GM21528 (cell line): ENCODE results near the gene EPB41L5.
A peak's percentile ranks its signal among the peaks of the same experiment; 100 is the strongest.
"Not testable (repeated sequence)": the region's sequence is repeated elsewhere in the genome, so short reads cannot be mapped to it uniquely, and the experiment has no call there.

Source experiments
- ATAC-seq: cut with Tn5 transposase; IDR thresholded peaks from one replicate; pipeline ENCODE4 v1.9.1; 2021; ENCODE audit warnings: mild to moderate bottlenecking, moderate library complexity; ENCODE audit not compliant: unreplicated experiment, low FRiP score

EPB41L5 gene

GRCh38 chr2:120140866-120141265 lies 128.0 kb downstream of the EPB41L5 start:
- no peak for ATAC-seq

- ATAC-seq, result no peak
Observed at GRCh38 chr2:120141300-120142069, 128.6 kb downstream of the EPB41L5 start.

- no peak for ATAC-seq
Observed at GRCh38 chr2:120142528-120143219, 129.8 kb downstream of the EPB41L5 start.

- no peak for ATAC-seq
Observed at GRCh38 chr2:120148229-120148628, 135.4 kb downstream of the EPB41L5 start.

GRCh38 chr2:120148669-120149068 lies 135.8 kb downstream of the EPB41L5 start:
- ATAC-seq, result no peak

GRCh38 chr2:120149406-120149805 lies 136.5 kb downstream of the EPB41L5 start:
- ATAC-seq, result no peak

- ATAC-seq, result no peak
Observed at GRCh38 chr2:120150040-120150482, 137.2 kb downstream of the EPB41L5 start.

GRCh38 chr2:120155308-120155707 lies 142.4 kb downstream of the EPB41L5 start:
- no peak for ATAC-seq

- ATAC-seq, result not testable (repeated sequence)
Observed at GRCh38 chr2:120158658-120159057, 145.8 kb downstream of the EPB41L5 start.

GRCh38 chr2:120161190-120161589 lies 148.3 kb downstream of the EPB41L5 start:
- ATAC-seq, result no peak

- no peak for ATAC-seq
Observed at GRCh38 chr2:120162716-120163115, 149.8 kb downstream of the EPB41L5 start.

- no peak for ATAC-seq
Observed at GRCh38 chr2:120167272-120167671, 154.4 kb downstream of the EPB41L5 start.

GRCh38 chr2:120169020-120169419 lies 156.1 kb downstream of the EPB41L5 start:
- no peak for ATAC-seq

- no peak for ATAC-seq
Observed at GRCh38 chr2:120174963-120175581, 162.2 kb downstream of the EPB41L5 start.

- no peak for ATAC-seq
Observed at GRCh38 chr2:120176526-120176925, 163.6 kb downstream of the EPB41L5 start.

- peak; percentile 98 for ATAC-seq
Observed at GRCh38 chr2:120177001-120177621, 164.2 kb downstream of the EPB41L5 start.

- ATAC-seq, result no peak
Observed at GRCh38 chr2:120177973-120178372, 165.1 kb downstream of the EPB41L5 start.

- no peak for ATAC-seq
Observed at GRCh38 chr2:120179396-120179795, 166.5 kb downstream of the EPB41L5 start.

GRCh38 chr2:120180066-120180465 lies 167.2 kb downstream of the EPB41L5 start:
- no peak for ATAC-seq

- no peak for ATAC-seq
Observed at GRCh38 chr2:120182019-120182560, 169.2 kb downstream of the EPB41L5 start.

- no peak for ATAC-seq
Observed at GRCh38 chr2:120189189-120189588, 176.3 kb downstream of the EPB41L5 start.
